Measurements from ENCODE around the gene EXT2. TPM values are rescaled to one million over a fixed set of nuclear protein-coding genes. Genes with fewer than 3 reads are reported as not detected.

Gene EXT2
- total RNA-seq, 1 donor from 2014 or later, result 24.5 TPM

DNA sequence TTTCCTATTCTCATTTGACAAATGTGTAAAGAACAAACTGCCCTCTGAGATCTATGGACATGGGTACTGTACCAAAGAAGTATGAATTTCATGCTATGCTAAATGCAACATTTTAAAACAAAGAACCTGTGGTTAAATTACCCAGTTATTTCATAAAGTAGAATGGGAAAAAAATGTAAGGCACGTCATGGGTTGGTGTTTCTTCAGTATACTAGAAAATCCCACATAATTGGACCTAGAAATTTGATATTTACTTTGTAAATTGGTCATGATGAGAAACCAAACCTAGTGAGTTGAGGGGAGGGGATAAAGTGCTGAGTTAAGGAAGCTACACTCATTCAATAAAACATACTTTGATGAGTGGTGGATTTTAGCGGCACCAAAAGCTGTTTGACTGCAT lies 110.4 kb downstream of the EXT2 start:
- Histone ChIP-seq H3K4me1 (peaks cover 29% of the 10 kb centered on the region), H3K36me3 (peaks cover 22% of the 10 kb centered on the region), H3K4me3 (no peak overlapping the region), H3K9me3 (replicated peaks) (no peaks in the 10 kb centered on the region), H3K27ac (replicated peaks) (no peak overlapping the region), H3K27me3 (ENCODE audit: low read depth) (no peaks in the 10 kb centered on the region)
- intact Hi-C loops (cut with micrococcal nuclease), result no loop called here
- TF ChIP-seq CTCF (IDR thresholded peaks at IDR 0.05; ENCODE audit: borderline replicate concordance), result no peak
- no peak for DNase-seq

DNA sequence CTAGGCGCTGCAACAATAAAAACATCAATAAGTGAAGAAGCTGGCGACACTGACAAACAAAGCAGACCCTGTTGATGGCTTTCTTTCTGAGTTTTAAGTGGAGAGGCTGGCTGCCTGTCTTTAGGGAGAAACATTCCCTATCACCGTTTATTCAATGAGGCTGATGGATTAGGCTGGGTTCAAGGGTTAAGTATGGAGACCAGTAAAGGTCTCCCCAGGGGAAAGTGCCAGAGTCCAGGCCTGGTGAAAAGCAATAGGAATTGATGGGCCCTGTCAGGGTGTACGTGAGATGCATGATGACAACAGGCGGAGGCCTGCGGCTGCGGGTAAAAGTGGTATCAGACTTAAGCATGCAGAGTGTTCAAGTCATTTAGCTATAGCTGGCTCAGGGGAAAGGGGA lies 111.8 kb downstream of the EXT2 start:
- TF ChIP-seq CTCF (IDR thresholded peaks at IDR 0.05; ENCODE audit: borderline replicate concordance), result no peak
- DNase-seq, result no peak
- Histone ChIP-seq H3K27ac (replicated peaks) (no peak overlapping the region), H3K9me3 (replicated peaks) (peaks cover 3% of the 10 kb centered on the region), H3K4me3 (no peak overlapping the region), H3K36me3 (peaks cover 28% of the 10 kb centered on the region), H3K4me1 (peaks cover 29% of the 10 kb centered on the region), H3K27me3 (ENCODE audit: low read depth) (no peaks in the 10 kb centered on the region)
- intact Hi-C loops (cut with micrococcal nuclease), result no loop called here

GRCh38 chr11:44208976-44209603 lies 113.6 kb downstream of the EXT2 start:
- Histone ChIP-seq H3K9me3 (replicated peaks) (peaks cover 9% of the 10 kb centered on the region), H3K36me3 (peaks cover 28% of the 10 kb centered on the region), H3K4me3 (no peak overlapping the region), H3K4me1 (peaks cover 15% of the 10 kb centered on the region), H3K27me3 (ENCODE audit: low read depth) (no peaks in the 10 kb centered on the region), H3K27ac (replicated peaks) (no peak overlapping the region)
- intact Hi-C loops (cut with micrococcal nuclease), result no loop called here
- no peak for TF ChIP-seq CTCF (IDR thresholded peaks at IDR 0.05; ENCODE audit: borderline replicate concordance)
- DNase-seq, result no peak

- H3K27me3 ChIP-seq (ENCODE audit: low read depth), result no peaks in the 10 kb centered on the region
- DNase-seq, result no peak
- peaks cover 22% of the 10 kb centered on the region for H3K36me3 ChIP-seq
- no peak for TF ChIP-seq CTCF (IDR thresholded peaks at IDR 0.05; ENCODE audit: borderline replicate concordance)
- no peak overlapping the region for H3K4me3 ChIP-seq
- H3K27ac ChIP-seq (replicated peaks), result no peak overlapping the region
- no peaks in the 10 kb centered on the region for H3K4me1 ChIP-seq
- intact Hi-C loops (cut with micrococcal nuclease), result no loop called here
- peaks cover 9% of the 10 kb centered on the region for H3K9me3 ChIP-seq (replicated peaks)
Measured at GRCh38 chr11:44212128-44212527, 116.7 kb downstream of the EXT2 start.

DNA sequence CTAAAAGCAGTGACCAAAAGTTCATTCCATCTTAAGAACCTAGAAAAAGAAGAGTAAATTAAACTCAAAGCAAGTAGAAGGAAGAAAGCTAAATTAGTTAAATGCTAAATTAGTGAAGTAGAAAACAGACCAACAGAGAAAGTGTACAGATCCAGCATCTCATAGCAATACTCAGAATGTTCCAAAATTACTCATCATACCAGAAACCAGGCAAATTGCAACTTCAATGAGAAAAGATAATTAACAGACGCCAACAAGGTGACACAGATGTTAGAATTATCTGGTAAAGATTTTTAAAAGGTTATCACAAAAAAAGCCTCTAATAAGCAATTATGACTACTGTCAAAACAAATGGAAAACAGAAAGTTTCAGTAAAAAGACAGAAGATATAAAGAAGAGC lies 117.7 kb downstream of the EXT2 start:
- Histone ChIP-seq H3K9me3 (replicated peaks) (peaks cover 9% of the 10 kb centered on the region), H3K4me3 (no peak overlapping the region), H3K36me3 (peaks cover 16% of the 10 kb centered on the region), H3K4me1 (no peaks in the 10 kb centered on the region), H3K27me3 (ENCODE audit: low read depth) (no peaks in the 10 kb centered on the region), H3K27ac (replicated peaks) (no peak overlapping the region)
- no peak for TF ChIP-seq CTCF (IDR thresholded peaks at IDR 0.05; ENCODE audit: borderline replicate concordance)
- intact Hi-C loops (cut with micrococcal nuclease), result no loop called here
- no peak for DNase-seq
